NCI-H2107 (cell line): Measurements from ENCODE around the gene IZUMO4.
"Not testable (repeated sequence)": the region's sequence is repeated elsewhere in the genome, so short reads cannot be mapped to it uniquely, and the experiment has no call there.

Experiments used
- DNase-seq: peaks from one replicate; lab custom pipeline; 2025; lab: John Stamatoyannopoulos, UW

The IZUMO4 gene

GRCh38 chr19:2123682-2124387 is 27.1 kb downstream of the IZUMO4 start:
- DNase-seq, result no peak

GRCh38 chr19:2126879-2127518 is 30.3 kb downstream of the IZUMO4 start:
- DNase-seq, result no peak

- DNase-seq, result peak; percentile 29
Measured at GRCh38 chr19:2127758-2128157, 31.0 kb downstream of the IZUMO4 start.

GRCh38 chr19:2128252-2128651 is 31.5 kb downstream of the IZUMO4 start:
- DNase-seq, result not testable (repeated sequence)

- DNase-seq, result no peak
Measured at GRCh38 chr19:2129022-2129421, 32.3 kb downstream of the IZUMO4 start.

- no peak for DNase-seq
Measured at GRCh38 chr19:2129486-2129885, 32.8 kb downstream of the IZUMO4 start.

- DNase-seq, result no peak
Measured at GRCh38 chr19:2129892-2130770, 33.4 kb downstream of the IZUMO4 start.

- not testable (repeated sequence) for DNase-seq
Measured at GRCh38 chr19:2131012-2131975, 34.6 kb downstream of the IZUMO4 start.

GRCh38 chr19:2132191-2132590 is 35.5 kb downstream of the IZUMO4 start:
- DNase-seq, result no peak

- DNase-seq, result no peak
Measured at GRCh38 chr19:2132731-2133490, 36.2 kb downstream of the IZUMO4 start.

- no peak for DNase-seq
Measured at GRCh38 chr19:2135474-2136402, 39.0 kb downstream of the IZUMO4 start.

GRCh38 chr19:2136796-2137195 is 40.1 kb downstream of the IZUMO4 start:
- DNase-seq, result no peak

GRCh38 chr19:2138061-2138728 is 41.5 kb downstream of the IZUMO4 start:
- DNase-seq, result no peak

GRCh38 chr19:2139385-2140137 is 42.8 kb downstream of the IZUMO4 start:
- DNase-seq, result no peak

- no peak for DNase-seq
Measured at GRCh38 chr19:2140138-2140569, 43.4 kb downstream of the IZUMO4 start.

GRCh38 chr19:2142173-2142829 is 45.6 kb downstream of the IZUMO4 start:
- DNase-seq, result no peak

- DNase-seq, result no peak
Measured at GRCh38 chr19:2144190-2144589, 47.5 kb downstream of the IZUMO4 start.

- DNase-seq, result no peak
Measured at GRCh38 chr19:2145831-2146241, 49.1 kb downstream of the IZUMO4 start.
